H1 (cell line): ENCODE data around the gene ARAP2.

Source experiments
- CEBPB ChIP-seq: IDR thresholded peaks from 2 replicates; pipeline ENCODE4 v1.6.1; 2012; ENCODE audit warnings: low read depth, low read length
- POLR2A ChIP-seq, 2 experiments: IDR thresholded peaks; 1 replicate in 1 of 2; 2 replicates in 1 of 2; pipeline ENCODE4 v1.6.1; 2011; ENCODE audit warnings: low read depth in 2 of 2, low read length in 2 of 2, mild to moderate bottlenecking in 2 of 2; ENCODE audit errors: control extremely low read depth in 1 of 2
- POLR2AphosphoS5 ChIP-seq: IDR thresholded peaks from 2 replicates; pipeline ENCODE4 v1.6.1; 2011; ENCODE audit warnings: low read depth, low read length
- SIN3A ChIP-seq, 2 experiments: IDR thresholded peaks in 1 of 2; conservative IDR thresholded peaks in 1 of 2; 2 replicates each; pipeline ENCODE4 v1.6.1; 2011 to 2012; ENCODE audit warnings: low read length in 2 of 2, improper control_type of control experiment in 1 of 2, low read depth in 1 of 2, mild to moderate bottlenecking in 1 of 2
- YY1 ChIP-seq: IDR thresholded peaks from 2 replicates; pipeline ENCODE4 v1.6.1; 2011; ENCODE audit warnings: low read depth, mild to moderate bottlenecking, low read length
- TF ChIP-seq, protein P1 (sequence below), 3 experiments: IDR thresholded peaks; 1 replicate in 2 of 3; 2 replicates in 1 of 3; pipeline versions ENCODE4 v1.5.1 to v1.6.1; 2011; ENCODE audit warnings: low read length in 3 of 3, mild to moderate bottlenecking in 3 of 3, inconsistent platforms in 2 of 3, low read depth in 1 of 3, moderate library complexity in 1 of 3; ENCODE audit not compliant: insufficient read depth in 1 of 3; ENCODE audit errors: control extremely low read depth in 1 of 3

DNA sequence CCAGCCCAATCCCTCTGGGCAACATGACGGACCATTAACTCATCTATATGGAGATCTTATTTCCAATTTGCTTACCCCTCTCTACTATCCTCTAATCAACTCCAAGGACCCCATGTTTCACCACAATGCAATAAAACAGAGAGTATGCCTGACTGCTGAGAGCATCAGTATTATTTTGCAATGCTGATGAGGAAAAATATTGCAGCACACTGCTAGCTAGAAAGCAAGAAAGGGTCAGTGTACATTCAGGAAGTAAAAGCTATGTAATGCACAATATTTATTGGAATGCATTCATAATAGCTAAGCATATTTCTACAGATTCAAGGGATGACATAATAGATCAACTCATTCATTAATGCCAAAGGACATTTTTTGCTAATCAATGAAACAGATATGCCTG, 33.2 kb downstream of the ARAP2 start:
- TF ChIP-seq, protein P1, sequence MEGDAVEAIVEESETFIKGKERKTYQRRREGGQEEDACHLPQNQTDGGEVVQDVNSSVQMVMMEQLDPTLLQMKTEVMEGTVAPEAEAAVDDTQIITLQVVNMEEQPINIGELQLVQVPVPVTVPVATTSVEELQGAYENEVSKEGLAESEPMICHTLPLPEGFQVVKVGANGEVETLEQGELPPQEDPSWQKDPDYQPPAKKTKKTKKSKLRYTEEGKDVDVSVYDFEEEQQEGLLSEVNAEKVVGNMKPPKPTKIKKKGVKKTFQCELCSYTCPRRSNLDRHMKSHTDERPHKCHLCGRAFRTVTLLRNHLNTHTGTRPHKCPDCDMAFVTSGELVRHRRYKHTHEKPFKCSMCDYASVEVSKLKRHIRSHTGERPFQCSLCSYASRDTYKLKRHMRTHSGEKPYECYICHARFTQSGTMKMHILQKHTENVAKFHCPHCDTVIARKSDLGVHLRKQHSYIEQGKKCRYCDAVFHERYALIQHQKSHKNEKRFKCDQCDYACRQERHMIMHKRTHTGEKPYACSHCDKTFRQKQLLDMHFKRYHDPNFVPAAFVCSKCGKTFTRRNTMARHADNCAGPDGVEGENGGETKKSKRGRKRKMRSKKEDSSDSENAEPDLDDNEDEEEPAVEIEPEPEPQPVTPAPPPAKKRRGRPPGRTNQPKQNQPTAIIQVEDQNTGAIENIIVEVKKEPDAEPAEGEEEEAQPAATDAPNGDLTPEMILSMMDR (IDR thresholded peaks at IDR 0.05; ENCODE audit: control extremely low read depth in 1 of 3, insufficient read depth in 1 of 3, low read depth in 1 of 3, low read length in 3 of 3) = no peak
- no peak for TF ChIP-seq SIN3A (conservative IDR thresholded peaks at IDR 0.05 in 1 of 2, IDR thresholded peaks at IDR 0.05 in 1 of 2; ENCODE audit: low read depth in 1 of 2, low read length in 2 of 2)
- TF ChIP-seq YY1 = no peak
- no peak for TF ChIP-seq POLR2AphosphoS5
- TF ChIP-seq POLR2A (IDR thresholded peaks at IDR 0.05; ENCODE audit: control extremely low read depth in 1 of 2, low read depth in 2 of 2, low read length in 2 of 2) = no peak
- TF ChIP-seq CEBPB = no peak
